ENCODE data around the gene TTBK2. TPM values are rescaled to one million over a fixed set of nuclear protein-coding genes. Genes with fewer than 3 reads are reported as not detected.
"Not testable (repeated sequence)": the region's sequence is repeated elsewhere in the genome, so short reads cannot be mapped to it uniquely, and the experiment has no call there.

TTBK2 gene
- total RNA-seq, 1 experiment from 2014 or later = 25.5 TPM

- no peak for TF ChIP-seq CTCF (IDR thresholded peaks at IDR 0.05; ENCODE audit: unreplicated experiment)
- intact Hi-C loops (cut with micrococcal nuclease) = no loop called here
- BruUV-seq (replicated peaks) = no TSS peak
- Mint-ChIP-seq H3K36me3 (ENCODE audit: insufficient read depth, unreplicated experiment) (peaks cover 22% of the 10 kb centered on the region), H3K9me3 (ENCODE audit: unreplicated experiment) (no peaks in the 10 kb centered on the region), H3K27ac (ENCODE audit: low read depth, unreplicated experiment) (no peak overlapping the region), H3K27me3 (ENCODE audit: insufficient read depth, unreplicated experiment) (no peaks in the 10 kb centered on the region), H3K4me1 (ENCODE audit: insufficient read depth, unreplicated experiment) (no peaks in the 10 kb centered on the region), H3K4me3 (ENCODE audit: unreplicated experiment) (no peak overlapping the region)
- POLR2A ChIA-PET = no interaction called here
- DNase-seq (ENCODE audit: unreplicated experiment) = no peak
- CTCF ChIA-PET = interaction anchor here (0.8 kb wide), 1 partner anchor 9 kb away, joined by 3 read pairs; no protein-coding TSS in a partner anchor
Observed at GRCh38 chr15:42772901-42773300, 147.7 kb downstream of the TTBK2 start.

- no peaks in the 10 kb centered on the region for H3K4me1 Mint-ChIP-seq (ENCODE audit: insufficient read depth, unreplicated experiment)
- H3K4me3 Mint-ChIP-seq (ENCODE audit: unreplicated experiment) = no peak overlapping the region
- CTCF ChIA-PET = no interaction called here
- no peak for TF ChIP-seq CTCF (IDR thresholded peaks at IDR 0.05; ENCODE audit: unreplicated experiment)
- H3K27me3 Mint-ChIP-seq (ENCODE audit: insufficient read depth, unreplicated experiment) = no peaks in the 10 kb centered on the region
- intact Hi-C loops (cut with micrococcal nuclease) = no loop called here
- POLR2A ChIA-PET = no interaction called here
- H3K36me3 Mint-ChIP-seq (ENCODE audit: insufficient read depth, unreplicated experiment) = peaks cover 22% of the 10 kb centered on the region
- DNase-seq (ENCODE audit: unreplicated experiment) = no peak
- BruUV-seq (replicated peaks) = no TSS peak
- H3K9me3 Mint-ChIP-seq (ENCODE audit: unreplicated experiment) = peaks cover under 1% of the 10 kb centered on the region
- H3K27ac Mint-ChIP-seq (ENCODE audit: low read depth, unreplicated experiment) = no peak overlapping the region
Observed at GRCh38 chr15:42772144-42772543, 148.4 kb downstream of the TTBK2 start.

- H3K27me3 Mint-ChIP-seq (ENCODE audit: insufficient read depth, unreplicated experiment); DNase-seq (ENCODE audit: unreplicated experiment); H3K27ac Mint-ChIP-seq (ENCODE audit: low read depth, unreplicated experiment); intact Hi-C loops (cut with micrococcal nuclease); H3K4me3 Mint-ChIP-seq (ENCODE audit: unreplicated experiment); BruUV-seq (replicated peaks); H3K4me1 Mint-ChIP-seq (ENCODE audit: insufficient read depth, unreplicated experiment): not testable (repeated sequence)
- ChIA-PET CTCF (interaction anchor here (0.7 kb wide), 1 partner anchor 291 kb away, joined by 3 read pairs; no protein-coding TSS in a partner anchor), POLR2A (interaction anchor here (0.7 kb wide), 1 partner anchor 314 kb away, joined by 3 read pairs; no protein-coding TSS in a partner anchor)
- Mint-ChIP-seq H3K36me3 (ENCODE audit: insufficient read depth, unreplicated experiment) (peaks cover 13% of the 10 kb centered on the region), H3K9me3 (ENCODE audit: unreplicated experiment) (peaks cover 41% of the 10 kb centered on the region)
Observed at GRCh38 chr15:42766109-42766508, 154.5 kb downstream of the TTBK2 start.

- H3K4me3 Mint-ChIP-seq (ENCODE audit: unreplicated experiment); DNase-seq (ENCODE audit: unreplicated experiment); H3K27ac Mint-ChIP-seq (ENCODE audit: low read depth, unreplicated experiment); H3K4me1 Mint-ChIP-seq (ENCODE audit: insufficient read depth, unreplicated experiment); H3K27me3 Mint-ChIP-seq (ENCODE audit: insufficient read depth, unreplicated experiment); intact Hi-C loops (cut with micrococcal nuclease); BruUV-seq (replicated peaks): not testable (repeated sequence)
- CTCF ChIA-PET = interaction anchor here (0.6 kb wide), 1 partner anchor 462 kb away, joined by 3 read pairs; no protein-coding TSS in a partner anchor
- POLR2A ChIA-PET = interaction anchor here (0.6 kb wide), 1 partner anchor 839 kb away, joined by 4 read pairs; no protein-coding TSS in a partner anchor
- Mint-ChIP-seq H3K9me3 (ENCODE audit: unreplicated experiment) (peaks cover 43% of the 10 kb centered on the region), H3K36me3 (ENCODE audit: insufficient read depth, unreplicated experiment) (peaks cover 14% of the 10 kb centered on the region)
Observed at GRCh38 chr15:42764154-42764731, 156.3 kb downstream of the TTBK2 start.

GRCh38 chr15:42761813-42762212 is 158.8 kb downstream of the TTBK2 start:
- DNase-seq (ENCODE audit: unreplicated experiment); CTCF ChIA-PET; H3K27ac Mint-ChIP-seq (ENCODE audit: low read depth, unreplicated experiment); BruUV-seq (replicated peaks); H3K4me3 Mint-ChIP-seq (ENCODE audit: unreplicated experiment); POLR2A ChIA-PET; intact Hi-C loops (cut with micrococcal nuclease); H3K4me1 Mint-ChIP-seq (ENCODE audit: insufficient read depth, unreplicated experiment); H3K27me3 Mint-ChIP-seq (ENCODE audit: insufficient read depth, unreplicated experiment): not testable (repeated sequence)
- peaks cover 14% of the 10 kb centered on the region for H3K36me3 Mint-ChIP-seq (ENCODE audit: insufficient read depth, unreplicated experiment)
- H3K9me3 Mint-ChIP-seq (ENCODE audit: unreplicated experiment) = peaks cover 39% of the 10 kb centered on the region

Data from MCF 10A (cell line).